ENCODE data around the gene KCNH1. TPM values are rescaled to one million over a fixed set of nuclear protein-coding genes. Genes with fewer than 3 reads are reported as not detected.

The KCNH1 gene
- total RNA-seq, 1 donor from 2014 or later: under 0.01 TPM

GRCh38 chr1:211118407-211119102 lies 15.4 kb downstream of the KCNH1 start:
- FAIRE-seq (no peak), DNase-seq (ENCODE audit: low read depth) (no peak)
- Histone ChIP-seq H3K4me3 (ENCODE audit: low read depth, low read length) (no peak overlapping the region), H3K27me3 (ENCODE audit: control insufficient read depth, insufficient read depth, low read length) (no peaks in the 10 kb centered on the region), H3K36me3 (ENCODE audit: control insufficient read depth, insufficient read depth, low read length) (no peaks in the 10 kb centered on the region)
- no peak for TF ChIP-seq CTCF (IDR thresholded peaks at IDR 0.05; ENCODE audit: insufficient read depth, low read length, severe bottlenecking)

GRCh38 chr1:211114446-211114845 lies 19.5 kb downstream of the KCNH1 start:
- no peaks in the 10 kb centered on the region for H3K27me3 ChIP-seq (ENCODE audit: control insufficient read depth, insufficient read depth, low read length)
- FAIRE-seq: no peak
- no peak overlapping the region for H3K4me3 ChIP-seq (ENCODE audit: low read depth, low read length)
- DNase-seq (ENCODE audit: low read depth): no peak
- H3K36me3 ChIP-seq (ENCODE audit: control insufficient read depth, insufficient read depth, low read length): no peaks in the 10 kb centered on the region
- TF ChIP-seq CTCF (IDR thresholded peaks at IDR 0.05; ENCODE audit: insufficient read depth, low read length, severe bottlenecking): no peak

DNA sequence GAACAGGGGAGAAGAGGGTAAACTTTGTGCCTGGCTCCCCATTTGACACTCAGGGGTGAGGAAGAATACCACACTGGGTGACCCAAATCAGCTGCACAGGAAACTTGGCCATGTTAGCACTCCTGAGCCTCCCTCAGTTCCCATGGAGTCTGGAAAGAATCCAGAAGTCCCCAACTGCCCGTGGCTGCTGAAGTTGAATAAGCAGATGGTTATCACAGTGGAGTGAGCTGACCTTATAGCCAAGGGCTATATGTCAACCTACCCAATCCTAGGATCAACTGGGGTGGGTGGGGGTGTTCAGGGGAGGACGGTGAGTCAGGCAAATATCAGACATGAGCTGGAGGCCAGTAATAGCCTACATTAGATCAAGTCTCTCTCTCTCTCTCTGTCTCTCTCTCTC lies 20.4 kb downstream of the KCNH1 start:
- Histone ChIP-seq H3K36me3 (ENCODE audit: control insufficient read depth, insufficient read depth, low read length) (no peaks in the 10 kb centered on the region), H3K4me3 (ENCODE audit: low read depth, low read length) (no peak overlapping the region), H3K27me3 (ENCODE audit: control insufficient read depth, insufficient read depth, low read length) (no peaks in the 10 kb centered on the region)
- DNase-seq (ENCODE audit: low read depth): no peak
- no peak for TF ChIP-seq CTCF (IDR thresholded peaks at IDR 0.05; ENCODE audit: insufficient read depth, low read length, severe bottlenecking)
- no peak for FAIRE-seq

DNA sequence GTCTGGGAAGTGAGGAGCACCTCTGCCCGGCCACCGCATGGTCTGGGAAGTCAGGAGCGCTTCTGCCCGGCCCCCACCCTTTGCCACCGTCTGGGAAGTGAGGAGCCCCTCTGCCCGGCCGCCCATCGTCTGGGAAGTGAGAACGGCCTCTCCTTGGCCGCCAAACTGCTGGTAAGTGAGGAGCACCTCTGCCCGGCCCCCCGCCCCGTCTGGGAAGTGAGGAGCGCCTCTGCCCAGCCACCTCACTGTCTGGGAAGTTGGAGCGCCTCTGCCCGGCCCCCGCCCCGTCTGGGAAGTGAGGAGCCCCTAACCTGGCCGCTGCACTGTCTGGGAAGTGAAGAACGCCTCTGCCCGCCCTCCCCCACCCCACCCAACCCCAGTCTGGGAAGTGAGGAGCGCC lies 22.6 kb downstream of the KCNH1 start:
- no peak for TF ChIP-seq CTCF (IDR thresholded peaks at IDR 0.05; ENCODE audit: insufficient read depth, low read length, severe bottlenecking)
- H3K4me3 ChIP-seq (ENCODE audit: low read depth, low read length): no peak overlapping the region
- H3K36me3 ChIP-seq (ENCODE audit: control insufficient read depth, insufficient read depth, low read length): no peaks in the 10 kb centered on the region
- no peaks in the 10 kb centered on the region for H3K27me3 ChIP-seq (ENCODE audit: control insufficient read depth, insufficient read depth, low read length)
- no peak for DNase-seq (ENCODE audit: low read depth)
- no peak for FAIRE-seq

DNA sequence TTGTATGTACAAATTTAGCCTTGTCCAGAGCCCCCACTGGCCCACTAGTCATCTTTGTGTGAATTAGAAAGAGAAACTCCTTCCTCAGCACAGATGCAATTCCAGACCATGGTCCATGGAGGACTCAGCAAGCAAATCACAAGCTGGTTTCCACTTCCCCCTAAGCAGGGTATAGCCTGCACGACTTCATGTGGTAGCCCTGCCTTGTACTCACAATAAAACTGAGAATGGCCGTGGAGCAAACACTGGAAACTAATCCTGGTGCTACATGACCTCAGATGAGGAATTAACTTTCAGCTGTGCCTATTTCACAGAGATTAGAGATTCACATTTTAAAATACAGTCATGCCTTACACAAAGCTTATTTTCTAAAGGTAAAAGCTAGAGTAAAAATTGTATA lies 32.5 kb downstream of the KCNH1 start:
- no peak for DNase-seq (ENCODE audit: low read depth)
- no peaks in the 10 kb centered on the region for H3K36me3 ChIP-seq (ENCODE audit: control insufficient read depth, insufficient read depth, low read length)
- no peak for FAIRE-seq
- TF ChIP-seq CTCF (IDR thresholded peaks at IDR 0.05; ENCODE audit: insufficient read depth, low read length, severe bottlenecking): no peak
- H3K4me3 ChIP-seq (ENCODE audit: low read depth, low read length): no peak overlapping the region
- no peaks in the 10 kb centered on the region for H3K27me3 ChIP-seq (ENCODE audit: control insufficient read depth, insufficient read depth, low read length)

GRCh38 chr1:211099393-211099792 lies 34.6 kb downstream of the KCNH1 start:
- no peak for FAIRE-seq
- Histone ChIP-seq H3K4me3 (ENCODE audit: low read depth, low read length) (no peak overlapping the region), H3K36me3 (ENCODE audit: control insufficient read depth, insufficient read depth, low read length) (no peaks in the 10 kb centered on the region), H3K27me3 (ENCODE audit: control insufficient read depth, insufficient read depth, low read length) (no peaks in the 10 kb centered on the region)
- DNase-seq (ENCODE audit: low read depth): no peak
- TF ChIP-seq CTCF (IDR thresholded peaks at IDR 0.05; ENCODE audit: insufficient read depth, low read length, severe bottlenecking): no peak
